Stimulated activated naive CD4-positive, alpha-beta T cell treated with Interleukin-2 at 50 U/mL for 16 hours (primary cell): ENCODE measurements around the gene UPP1.
"Not testable (repeated sequence)": the region's sequence is repeated elsewhere in the genome, so short reads cannot be mapped to it uniquely, and the experiment has no call there.

Experiments
- DNase-seq: peaks from one replicate; lab custom pipeline; 2025; lab: John Stamatoyannopoulos, UW

The UPP1 gene

DNA sequence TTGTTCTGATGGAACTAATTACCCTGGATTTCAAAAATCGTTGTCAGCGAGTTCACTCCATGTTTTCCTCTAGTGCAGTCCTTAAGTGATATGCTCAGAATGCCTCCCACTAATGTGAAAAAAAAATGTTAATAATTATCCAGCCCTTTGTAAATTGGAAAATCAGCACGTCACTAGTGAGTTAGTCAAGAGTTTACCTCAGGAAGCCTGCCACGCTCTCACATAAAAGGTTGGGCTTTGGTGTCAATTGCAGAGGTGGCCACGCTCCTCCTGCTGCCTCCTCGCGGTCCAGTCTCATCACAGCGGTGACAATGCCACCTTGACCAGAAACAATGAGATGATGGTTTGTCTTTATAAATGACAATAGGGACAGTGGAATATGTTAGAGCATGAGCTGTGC, 22.5 kb downstream of the UPP1 start:
- DNase-seq: no peak

DNA sequence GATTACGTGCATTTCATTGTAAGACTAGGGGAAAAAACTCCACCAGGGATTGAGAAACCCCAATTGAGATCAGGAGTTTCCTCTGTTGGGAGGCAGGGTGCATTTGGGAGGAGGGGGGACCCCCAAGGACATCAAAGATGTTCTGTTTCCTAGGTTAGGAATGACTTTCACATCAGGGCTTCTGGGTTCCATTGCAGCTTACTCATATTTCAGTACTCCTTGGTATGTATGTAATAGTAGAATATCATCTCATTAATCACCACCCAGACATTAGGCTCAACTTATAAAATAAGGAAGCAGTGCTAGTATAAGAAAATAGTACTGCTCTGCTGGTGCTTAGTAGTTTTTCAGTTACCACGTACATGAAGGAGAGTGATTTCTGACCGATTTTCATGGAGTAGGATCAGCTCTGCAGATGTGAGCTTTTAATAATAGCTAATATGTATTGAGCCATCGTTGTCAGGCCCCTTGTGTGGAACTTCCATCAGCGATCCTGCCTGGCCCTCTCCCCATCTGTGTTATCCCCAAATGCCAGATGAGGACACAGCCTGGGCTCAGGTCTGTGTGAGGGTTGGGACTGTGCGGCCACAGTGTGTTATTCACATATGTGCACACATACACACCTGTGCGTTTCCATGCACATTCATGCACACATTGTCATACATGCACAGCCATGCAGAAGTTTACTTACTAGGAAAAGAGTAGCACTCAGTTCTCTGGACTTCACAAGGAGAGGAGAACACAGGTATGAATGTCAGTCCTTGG, 23.5 kb downstream of the UPP1 start:
- DNase-seq: no peak

DNA sequence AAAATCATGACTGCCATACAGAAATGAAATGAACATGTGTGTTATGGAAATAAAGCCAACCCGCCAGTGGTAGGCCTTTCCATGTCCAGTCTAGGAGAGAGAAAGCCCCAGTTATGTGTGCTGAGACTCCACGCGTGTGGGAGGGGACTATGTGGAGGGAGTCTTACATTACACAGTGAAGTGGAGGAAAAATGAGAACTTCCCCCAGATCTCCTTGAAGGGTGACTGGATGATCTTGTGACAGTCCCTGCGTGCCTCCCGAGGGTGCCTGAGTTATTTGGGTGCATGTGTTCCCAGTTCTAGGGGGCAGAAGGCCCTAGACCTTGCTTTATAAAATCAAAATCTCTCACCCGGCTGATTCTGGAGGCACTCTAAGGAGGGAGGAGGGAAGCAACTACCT, 24.2 kb downstream of the UPP1 start:
- no peak for DNase-seq

GRCh38 chr7:48114115-48114514, 25.1 kb downstream of the UPP1 start:
- no peak for DNase-seq

GRCh38 chr7:48114589-48114988, 25.5 kb downstream of the UPP1 start:
- no peak for DNase-seq

- DNase-seq: no peak
Measured at GRCh38 chr7:48116043-48116442, 27.0 kb downstream of the UPP1 start.

DNA sequence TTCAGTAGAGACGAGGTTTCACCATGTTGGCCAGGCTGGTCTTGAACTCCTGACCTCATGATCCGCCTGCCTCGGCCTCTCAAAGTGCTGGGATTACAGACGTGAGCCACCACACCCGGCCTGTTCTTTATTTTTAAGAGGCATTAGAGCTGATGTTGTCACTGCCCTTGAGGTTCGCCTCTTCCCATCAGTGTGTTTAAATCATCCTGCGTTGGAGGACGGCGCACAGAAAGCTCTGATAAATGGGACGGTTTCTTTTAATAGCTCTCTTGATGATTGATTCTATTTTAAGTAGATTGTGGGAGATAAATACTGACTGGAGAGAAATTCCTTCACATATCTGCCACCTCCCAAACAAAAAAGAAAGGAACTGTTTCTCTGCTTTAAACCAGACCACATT, 29.0 kb downstream of the UPP1 start:
- DNase-seq: no peak

DNA sequence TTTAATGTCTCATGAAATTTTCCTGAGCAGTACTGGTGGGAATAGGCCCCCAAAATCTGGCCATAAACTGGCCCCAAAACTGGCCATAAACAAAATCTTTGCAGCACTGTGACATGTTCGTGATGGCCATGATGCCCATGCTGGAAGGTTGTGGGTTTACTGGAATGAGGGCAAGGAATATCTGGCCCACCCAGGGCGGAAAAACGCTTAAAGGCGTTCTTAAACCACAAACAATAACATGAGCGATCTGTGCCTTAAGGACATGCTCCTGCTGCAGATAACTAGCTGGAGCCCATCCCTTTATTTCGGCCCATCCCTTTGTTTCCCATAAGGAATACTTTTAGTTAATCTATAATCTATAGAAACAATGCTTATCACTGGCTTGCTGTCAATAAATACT, 31.5 kb downstream of the UPP1 start:
- not testable (repeated sequence) for DNase-seq

DNA sequence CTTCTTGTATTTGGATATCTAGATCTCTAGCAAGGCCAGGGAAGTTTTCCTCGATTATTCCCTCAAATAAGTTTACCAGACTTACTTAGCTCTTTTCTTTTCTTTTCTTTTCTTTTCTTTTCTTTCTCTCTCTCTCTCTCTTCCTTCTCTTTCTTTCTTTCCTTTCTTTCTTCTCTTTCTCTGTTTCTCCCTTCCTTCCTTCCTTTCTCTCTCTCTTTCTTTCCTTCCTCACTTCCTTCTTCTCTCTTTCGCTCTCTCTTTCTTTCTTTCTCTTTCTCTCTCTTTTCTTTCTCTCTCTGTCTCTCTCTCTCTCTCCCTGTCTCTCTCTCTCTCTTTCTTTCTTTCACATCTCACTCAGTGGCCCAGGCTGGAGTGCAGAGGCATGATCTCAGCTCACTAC, 37.0 kb downstream of the UPP1 start:
- DNase-seq: no peak

GRCh38 chr7:48130658-48131108, 41.6 kb downstream of the UPP1 start:
- DNase-seq: no peak

GRCh38 chr7:48132792-48133191, 43.7 kb downstream of the UPP1 start:
- no peak for DNase-seq

DNA sequence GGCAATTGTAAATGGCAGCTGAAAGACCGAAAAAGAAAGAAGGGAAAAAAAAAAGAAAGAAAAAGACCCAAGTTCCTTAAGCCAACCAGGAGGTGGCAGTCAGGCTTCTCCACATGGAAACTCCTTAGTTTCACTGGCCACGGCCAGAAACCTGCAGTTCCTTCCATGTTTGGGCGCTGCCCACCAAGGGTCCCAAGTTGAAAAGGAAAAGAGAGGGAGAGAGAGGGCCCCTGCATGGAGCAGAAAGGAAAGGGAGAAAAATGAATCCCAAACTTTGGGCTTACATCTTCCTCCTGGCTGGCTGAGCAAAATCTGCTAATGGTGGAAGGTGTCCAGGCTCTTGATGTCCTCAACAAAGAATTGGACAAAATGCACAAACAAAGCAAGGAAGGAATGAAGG, 50.4 kb downstream of the UPP1 start:
- no peak for DNase-seq

DNA sequence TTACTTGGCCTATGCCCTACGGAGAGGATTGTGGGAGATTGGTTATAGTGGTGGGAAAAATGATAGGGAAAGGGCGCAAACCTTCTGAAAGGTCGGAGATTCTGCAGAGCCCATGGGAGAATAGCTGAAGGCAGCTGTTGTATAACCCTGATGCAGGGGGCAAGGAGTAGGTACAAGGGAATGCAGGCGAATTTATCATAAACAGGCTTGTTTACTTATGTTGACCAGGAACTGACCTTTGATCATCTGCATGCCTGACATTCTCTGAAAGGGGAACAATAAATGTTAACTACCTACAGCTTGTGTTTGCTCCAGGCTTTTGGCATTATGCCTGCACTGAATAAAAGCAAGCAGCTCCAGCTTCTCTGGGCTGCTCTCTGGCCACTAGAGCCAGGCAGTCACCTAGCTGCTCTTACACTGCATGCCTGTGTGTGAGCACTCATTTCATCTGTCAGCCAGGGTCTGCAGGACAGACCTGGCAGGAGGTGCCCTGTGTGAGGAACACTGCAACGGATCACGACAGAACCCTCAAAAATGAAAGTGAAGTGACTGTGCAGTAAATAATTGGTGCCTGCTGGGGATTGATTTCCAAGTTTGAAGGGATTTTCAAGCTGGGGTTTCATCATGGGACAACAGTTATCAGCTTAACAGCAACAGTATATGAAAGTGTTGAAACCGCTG, 51.1 kb downstream of the UPP1 start:
- DNase-seq: no peak

GRCh38 chr7:48141521-48141920, 52.5 kb downstream of the UPP1 start:
- no peak for DNase-seq

GRCh38 chr7:48144291-48144768, 55.3 kb downstream of the UPP1 start:
- no peak for DNase-seq

DNA sequence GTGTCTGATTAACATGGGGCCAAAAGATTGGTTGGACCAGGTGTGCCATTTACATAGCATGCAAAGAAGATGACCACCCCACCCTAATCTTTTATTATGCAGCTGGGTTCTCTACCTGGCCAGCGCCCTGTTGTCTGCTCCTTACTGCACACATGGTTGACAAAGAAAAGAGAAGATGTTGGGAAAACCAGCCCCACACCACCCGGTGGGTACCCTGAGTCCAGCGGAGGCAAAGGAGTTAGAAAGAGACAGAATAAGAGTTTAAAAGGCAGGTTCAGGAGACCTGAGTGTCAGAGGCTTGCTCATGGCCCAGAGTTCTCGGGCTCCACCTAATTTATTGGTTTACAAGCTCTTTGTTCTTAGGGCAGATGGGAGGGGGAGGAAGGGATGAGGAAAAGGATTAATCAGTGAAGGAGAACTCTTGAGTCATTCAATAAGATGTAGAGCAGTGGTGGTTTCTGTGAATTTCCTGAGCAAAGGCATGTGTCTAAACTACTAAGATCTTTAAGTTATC, 58.1 kb downstream of the UPP1 start:
- no peak for DNase-seq

DNA sequence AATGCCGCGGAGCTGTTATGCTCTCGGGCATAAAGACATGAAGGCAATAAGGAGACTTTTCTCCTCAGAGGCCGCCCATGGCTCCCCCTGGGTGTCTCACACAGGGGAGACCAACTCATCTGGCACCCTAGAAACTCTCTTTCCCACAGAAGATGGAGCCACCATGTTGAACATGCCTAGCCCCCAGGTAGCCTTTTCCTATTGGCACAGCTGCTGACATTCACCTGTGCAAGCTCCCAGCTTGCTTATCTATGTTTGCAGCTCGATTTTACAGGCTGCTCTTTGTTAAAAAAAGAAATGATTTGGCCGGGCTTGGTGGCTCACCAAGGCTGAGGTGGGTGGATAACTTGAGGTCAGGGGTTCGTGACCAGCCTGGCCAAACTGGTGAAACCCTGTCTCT, 58.6 kb downstream of the UPP1 start:
- not testable (repeated sequence) for DNase-seq

DNA sequence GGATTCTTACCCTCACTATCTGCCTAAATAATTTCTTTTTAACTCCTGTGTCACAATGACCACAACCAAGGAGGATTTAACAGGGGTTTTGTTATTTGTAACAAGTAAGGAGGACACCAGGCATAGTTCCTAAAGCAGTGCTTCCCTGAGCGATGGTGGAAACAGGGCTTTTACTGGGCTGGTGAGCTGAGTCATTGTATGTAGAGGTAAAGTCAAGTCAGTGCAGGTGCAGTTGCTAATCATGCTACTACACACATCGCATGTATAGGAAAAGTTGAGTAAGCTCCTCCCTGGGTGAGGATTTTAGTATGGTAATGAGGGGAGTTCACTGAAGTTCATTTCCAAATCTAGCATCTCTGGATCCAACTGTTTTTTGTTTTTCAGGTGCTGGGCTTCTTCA, 59.2 kb downstream of the UPP1 start:
- DNase-seq: no peak

GRCh38 chr7:48149058-48149457, 60.0 kb downstream of the UPP1 start:
- DNase-seq: no peak

GRCh38 chr7:48150086-48150485, 61.0 kb downstream of the UPP1 start:
- no peak for DNase-seq

- peak; percentile 2 for DNase-seq
Measured at GRCh38 chr7:48154792-48155413, 65.8 kb downstream of the UPP1 start.
